Astrocyte of the cerebellum (primary cell): Measurements from ENCODE around the gene C3orf22.

Experiments used
- DNase-seq: peaks from one replicate; pipeline ENCODE4 v3.0.0-alpha.2; 2011; ENCODE audit warnings: low read depth
- H3K4me3 ChIP-seq: 2 replicates; pipeline ENCODE4 v1.5.1; 2011; ENCODE audit warnings: mild to moderate bottlenecking, low read depth, low read length, moderate library complexity
- CTCF ChIP-seq: IDR thresholded peaks from 2 replicates; pipeline ENCODE4 v1.5.1; 2012; ENCODE audit warnings: low read length, low read depth, moderate library complexity, mild to moderate bottlenecking; ENCODE audit errors: missing control alignments
- in situ Hi-C: cut with HindIII; loops from 2 replicates; pipeline ENCODE4 v1.10.0; 2017; ENCODE audit warnings: low sequenced_read_pairs

The C3orf22 gene

GRCh38 chr3:126570103-126570541 is 11.4 kb upstream of the C3orf22 start:
- H3K4me3 ChIP-seq, result no peak overlapping the region
- in situ Hi-C loops, result no loop called here
- no peak for DNase-seq
- no peak for TF ChIP-seq CTCF

- TF ChIP-seq CTCF, result no peak
- H3K4me3 ChIP-seq, result no peak overlapping the region
- in situ Hi-C loops, result no loop called here
- DNase-seq, result no peak
Measured at GRCh38 chr3:126569390-126569975, 10.8 kb upstream of the C3orf22 start.

- TF ChIP-seq CTCF, result no peak
- in situ Hi-C loops, result no loop called here
- no peak overlapping the region for H3K4me3 ChIP-seq
- DNase-seq, result no peak
Measured at GRCh38 chr3:126568776-126569342, 10.1 kb upstream of the C3orf22 start.

- no peak overlapping the region for H3K4me3 ChIP-seq
- in situ Hi-C loops, result no loop called here
- DNase-seq, result no peak
- TF ChIP-seq CTCF, result no peak
Measured at GRCh38 chr3:126567696-126568438, 9.1 kb upstream of the C3orf22 start.

GRCh38 chr3:126562737-126563276 is 4.1 kb upstream of the C3orf22 start:
- DNase-seq, result no peak
- no peak for TF ChIP-seq CTCF
- in situ Hi-C loops, result no loop called here
- H3K4me3 ChIP-seq, result no peak overlapping the region

- H3K4me3 ChIP-seq, result no peak overlapping the region
- in situ Hi-C loops, result no loop called here
- TF ChIP-seq CTCF, result no peak
- DNase-seq, result no peak
Measured at GRCh38 chr3:126557761-126558160, 971 bp downstream of the C3orf22 start.
